ENCODE measurements around the gene BCL3. TPM values are rescaled to one million over a fixed set of nuclear protein-coding genes. Genes with fewer than 3 reads are reported as not detected.

BCL3 gene
- total and polyA plus RNA-seq, 10 of the 15 experiments (the other 5 are each of a cell fraction or from before 2014, with no cell fraction given), result 0.55 to 22.7 (median 3.6) TPM

DNA sequence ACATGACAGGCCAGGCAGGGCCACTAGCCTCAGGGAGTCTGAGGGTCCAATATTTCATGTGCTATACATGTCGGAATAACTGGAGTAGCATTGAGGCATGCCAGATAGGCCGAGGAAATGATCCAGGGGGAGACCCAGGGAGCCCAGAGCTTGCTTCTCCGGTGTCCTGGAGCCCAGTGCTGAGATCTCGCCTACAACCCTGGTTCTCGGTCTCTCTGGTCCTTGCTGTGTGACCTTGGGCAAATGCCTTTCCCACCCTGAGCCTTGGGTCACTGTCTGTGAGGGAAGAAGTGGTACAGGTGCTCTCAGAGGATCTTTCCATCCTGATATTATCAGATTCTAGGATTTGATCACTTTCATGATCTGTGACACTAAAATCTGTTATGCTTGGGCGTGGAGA is 40.5 kb downstream of the BCL3 start (continued):
- TF ChIP-seq, protein P1, sequence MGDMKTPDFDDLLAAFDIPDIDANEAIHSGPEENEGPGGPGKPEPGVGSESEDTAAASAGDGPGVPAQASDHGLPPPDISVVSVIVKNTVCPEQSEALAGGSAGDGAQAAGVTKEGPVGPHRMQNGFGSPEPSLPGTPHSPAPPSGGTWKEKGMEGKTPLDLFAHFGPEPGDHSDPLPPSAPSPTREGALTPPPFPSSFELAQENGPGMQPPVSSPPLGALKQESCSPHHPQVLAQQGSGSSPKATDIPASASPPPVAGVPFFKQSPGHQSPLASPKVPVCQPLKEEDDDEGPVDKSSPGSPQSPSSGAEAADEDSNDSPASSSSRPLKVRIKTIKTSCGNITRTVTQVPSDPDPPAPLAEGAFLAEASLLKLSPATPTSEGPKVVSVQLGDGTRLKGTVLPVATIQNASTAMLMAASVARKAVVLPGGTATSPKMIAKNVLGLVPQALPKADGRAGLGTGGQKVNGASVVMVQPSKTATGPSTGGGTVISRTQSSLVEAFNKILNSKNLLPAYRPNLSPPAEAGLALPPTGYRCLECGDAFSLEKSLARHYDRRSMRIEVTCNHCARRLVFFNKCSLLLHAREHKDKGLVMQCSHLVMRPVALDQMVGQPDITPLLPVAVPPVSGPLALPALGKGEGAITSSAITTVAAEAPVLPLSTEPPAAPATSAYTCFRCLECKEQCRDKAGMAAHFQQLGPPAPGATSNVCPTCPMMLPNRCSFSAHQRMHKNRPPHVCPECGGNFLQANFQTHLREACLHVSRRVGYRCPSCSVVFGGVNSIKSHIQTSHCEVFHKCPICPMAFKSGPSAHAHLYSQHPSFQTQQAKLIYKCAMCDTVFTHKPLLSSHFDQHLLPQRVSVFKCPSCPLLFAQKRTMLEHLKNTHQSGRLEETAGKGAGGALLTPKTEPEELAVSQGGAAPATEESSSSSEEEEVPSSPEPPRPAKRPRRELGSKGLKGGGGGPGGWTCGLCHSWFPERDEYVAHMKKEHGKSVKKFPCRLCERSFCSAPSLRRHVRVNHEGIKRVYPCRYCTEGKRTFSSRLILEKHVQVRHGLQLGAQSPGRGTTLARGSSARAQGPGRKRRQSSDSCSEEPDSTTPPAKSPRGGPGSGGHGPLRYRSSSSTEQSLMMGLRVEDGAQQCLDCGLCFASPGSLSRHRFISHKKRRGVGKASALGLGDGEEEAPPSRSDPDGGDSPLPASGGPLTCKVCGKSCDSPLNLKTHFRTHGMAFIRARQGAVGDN (IDR thresholded peaks at IDR 0.05), result no peak
- TF ChIP-seq PAX5 (IDR thresholded peaks at IDR 0.05; ENCODE audit: borderline replicate concordance, low read depth, low read length) (no peak), SREBF2 (IDR thresholded peaks at IDR 0.05; ENCODE audit: low read length) (no peak), BACH1 (IDR thresholded peaks at IDR 0.05; ENCODE audit: borderline replicate concordance) (no peak)
- TF ChIP-seq, protein P2, sequence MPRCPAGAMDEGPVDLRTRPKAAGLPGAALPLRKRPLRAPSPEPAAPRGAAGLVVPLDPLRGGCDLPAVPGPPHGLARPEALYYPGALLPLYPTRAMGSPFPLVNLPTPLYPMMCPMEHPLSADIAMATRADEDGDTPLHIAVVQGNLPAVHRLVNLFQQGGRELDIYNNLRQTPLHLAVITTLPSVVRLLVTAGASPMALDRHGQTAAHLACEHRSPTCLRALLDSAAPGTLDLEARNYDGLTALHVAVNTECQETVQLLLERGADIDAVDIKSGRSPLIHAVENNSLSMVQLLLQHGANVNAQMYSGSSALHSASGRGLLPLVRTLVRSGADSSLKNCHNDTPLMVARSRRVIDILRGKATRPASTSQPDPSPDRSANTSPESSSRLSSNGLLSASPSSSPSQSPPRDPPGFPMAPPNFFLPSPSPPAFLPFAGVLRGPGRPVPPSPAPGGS (IDR thresholded peaks at IDR 0.05; ENCODE audit: borderline replicate concordance, insufficient read depth, low read depth, low read length, poor library complexity, severe bottlenecking), result no peak

DNA sequence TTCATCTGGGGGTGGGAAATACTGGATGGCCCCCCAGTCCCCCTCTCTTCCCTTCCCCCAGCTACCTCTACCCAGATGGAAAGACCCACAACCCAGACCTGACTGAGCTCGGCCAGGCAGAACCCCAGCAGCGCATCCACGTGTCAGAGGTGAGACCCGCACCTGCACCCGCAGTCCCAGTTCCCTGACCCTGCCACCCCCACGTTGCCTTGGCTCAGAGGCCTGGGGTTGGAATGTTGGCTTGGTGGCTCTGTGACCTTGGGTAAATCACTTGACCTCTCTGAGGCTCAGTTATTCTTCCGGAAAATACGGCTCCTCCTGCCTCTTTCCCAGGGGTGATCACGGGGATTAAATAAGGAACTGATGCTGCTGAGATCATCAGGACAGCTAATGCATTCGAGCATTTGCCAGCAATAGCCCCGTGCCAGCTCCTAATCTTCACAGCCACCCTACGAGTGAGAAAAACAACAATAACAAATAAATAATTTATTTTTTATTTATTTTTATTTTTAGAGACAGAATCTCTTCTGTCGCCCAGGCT is 41.5 kb downstream of the BCL3 start:
- no TSS peak for BruUV-seq (replicated peaks)
- ATAC-seq (no peak), FAIRE-seq (no peak), DNase-seq (ENCODE audit: low read depth, low spot score) (no peak)
- Histone ChIP-seq H3K27me3 (replicated peaks in 1 of 2; ENCODE audit: control insufficient read depth in 2 of 2, insufficient read depth in 2 of 2, low read length in 1 of 2) (no peaks in the 10 kb centered on the region), H3K4me1 (ENCODE audit: control insufficient read depth, insufficient read depth, low read length) (peaks cover 4% of the 10 kb centered on the region), H3K4me2 (ENCODE audit: control insufficient read depth, insufficient read depth) (no peak overlapping the region), H4K20me1 (ENCODE audit: control insufficient read depth, insufficient read depth) (no peaks in the 10 kb centered on the region), H3K4me3 (no peak overlapping the region), H2AFZ (ENCODE audit: control insufficient read depth, low read depth, low read length) (no peak overlapping the region), H3K27ac (ENCODE audit: control insufficient read depth, insufficient read depth) (no peak overlapping the region), H3K36me3 (ENCODE audit: control insufficient read depth in 2 of 2, insufficient read depth in 2 of 2, low read length in 1 of 2) (no peaks in the 10 kb centered on the region), H3K9me3 (replicated peaks; ENCODE audit: control insufficient read depth, insufficient read depth, low read length) (no peaks in the 10 kb centered on the region), H3K79me2 (ENCODE audit: control insufficient read depth, insufficient read depth, low read length) (no peaks in the 10 kb centered on the region), H3K9ac (ENCODE audit: control insufficient read depth, insufficient read depth, low read length) (no peak overlapping the region)
- in situ Hi-C loops (cut with MboI), result no loop called here
- ChIA-PET POLR2A (interaction anchor here (0.6 kb wide), 2 partner anchors 64 to 108 kb away, joined by 3 read pairs; no protein-coding TSS in a partner anchor), RAD21 (ENCODE audit: unreplicated experiment) (no interaction called here), CTCF (interaction anchor here (0.6 to 1.2 kb wide), 3 partner anchors 53 to 127 kb away, joined by 3 read pairs; no protein-coding TSS in a partner anchor), SMC1A (ENCODE audit: uncharacterized antibody, unreplicated experiment) (interaction anchor here (1.0 to 1.1 kb wide), 2 partner anchors 19 to 66 kb away, joined by 3 to 5 read pairs; no protein-coding TSS in a partner anchor)
- WGBS (ENCODE audit: insufficient coverage, insufficient replicate concordance, low lambda C conversion rate, missing lambda C conversion rate), result 38% methylated on average over 13 of the region's 13 CpGs
- intact Hi-C loops (cut with micrococcal nuclease; ENCODE audit: unreplicated experiment), result no loop called here
- TF ChIP-seq, protein P3, sequence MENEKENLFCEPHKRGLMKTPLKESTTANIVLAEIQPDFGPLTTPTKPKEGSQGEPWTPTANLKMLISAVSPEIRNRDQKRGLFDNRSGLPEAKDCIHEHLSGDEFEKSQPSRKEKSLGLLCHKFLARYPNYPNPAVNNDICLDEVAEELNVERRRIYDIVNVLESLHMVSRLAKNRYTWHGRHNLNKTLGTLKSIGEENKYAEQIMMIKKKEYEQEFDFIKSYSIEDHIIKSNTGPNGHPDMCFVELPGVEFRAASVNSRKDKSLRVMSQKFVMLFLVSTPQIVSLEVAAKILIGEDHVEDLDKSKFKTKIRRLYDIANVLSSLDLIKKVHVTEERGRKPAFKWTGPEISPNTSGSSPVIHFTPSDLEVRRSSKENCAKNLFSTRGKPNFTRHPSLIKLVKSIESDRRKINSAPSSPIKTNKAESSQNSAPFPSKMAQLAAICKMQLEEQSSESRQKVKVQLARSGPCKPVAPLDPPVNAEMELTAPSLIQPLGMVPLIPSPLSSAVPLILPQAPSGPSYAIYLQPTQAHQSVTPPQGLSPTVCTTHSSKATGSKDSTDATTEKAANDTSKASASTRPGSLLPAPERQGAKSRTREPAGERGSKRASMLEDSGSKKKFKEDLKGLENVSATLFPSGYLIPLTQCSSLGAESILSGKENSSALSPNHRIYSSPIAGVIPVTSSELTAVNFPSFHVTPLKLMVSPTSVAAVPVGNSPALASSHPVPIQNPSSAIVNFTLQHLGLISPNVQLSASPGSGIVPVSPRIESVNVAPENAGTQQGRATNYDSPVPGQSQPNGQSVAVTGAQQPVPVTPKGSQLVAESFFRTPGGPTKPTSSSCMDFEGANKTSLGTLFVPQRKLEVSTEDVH (IDR thresholded peaks at IDR 0.05; ENCODE audit: low read depth, partially characterized antibody), result no peak
- TF ChIP-seq, protein P4, sequence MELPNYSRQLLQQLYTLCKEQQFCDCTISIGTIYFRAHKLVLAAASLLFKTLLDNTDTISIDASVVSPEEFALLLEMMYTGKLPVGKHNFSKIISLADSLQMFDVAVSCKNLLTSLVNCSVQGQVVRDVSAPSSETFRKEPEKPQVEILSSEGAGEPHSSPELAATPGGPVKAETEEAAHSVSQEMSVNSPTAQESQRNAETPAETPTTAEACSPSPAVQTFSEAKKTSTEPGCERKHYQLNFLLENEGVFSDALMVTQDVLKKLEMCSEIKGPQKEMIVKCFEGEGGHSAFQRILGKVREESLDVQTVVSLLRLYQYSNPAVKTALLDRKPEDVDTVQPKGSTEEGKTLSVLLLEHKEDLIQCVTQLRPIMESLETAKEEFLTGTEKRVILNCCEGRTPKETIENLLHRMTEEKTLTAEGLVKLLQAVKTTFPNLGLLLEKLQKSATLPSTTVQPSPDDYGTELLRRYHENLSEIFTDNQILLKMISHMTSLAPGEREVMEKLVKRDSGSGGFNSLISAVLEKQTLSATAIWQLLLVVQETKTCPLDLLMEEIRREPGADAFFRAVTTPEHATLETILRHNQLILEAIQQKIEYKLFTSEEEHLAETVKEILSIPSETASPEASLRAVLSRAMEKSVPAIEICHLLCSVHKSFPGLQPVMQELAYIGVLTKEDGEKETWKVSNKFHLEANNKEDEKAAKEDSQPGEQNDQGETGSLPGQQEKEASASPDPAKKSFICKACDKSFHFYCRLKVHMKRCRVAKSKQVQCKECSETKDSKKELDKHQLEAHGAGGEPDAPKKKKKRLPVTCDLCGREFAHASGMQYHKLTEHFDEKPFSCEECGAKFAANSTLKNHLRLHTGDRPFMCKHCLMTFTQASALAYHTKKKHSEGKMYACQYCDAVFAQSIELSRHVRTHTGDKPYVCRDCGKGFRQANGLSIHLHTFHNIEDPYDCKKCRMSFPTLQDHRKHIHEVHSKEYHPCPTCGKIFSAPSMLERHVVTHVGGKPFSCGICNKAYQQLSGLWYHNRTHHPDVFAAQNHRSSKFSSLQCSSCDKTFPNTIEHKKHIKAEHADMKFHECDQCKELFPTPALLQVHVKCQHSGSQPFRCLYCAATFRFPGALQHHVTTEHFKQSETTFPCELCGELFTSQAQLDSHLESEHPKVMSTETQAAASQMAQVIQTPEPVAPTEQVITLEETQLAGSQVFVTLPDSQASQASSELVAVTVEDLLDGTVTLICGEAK (IDR thresholded peaks at IDR 0.05; ENCODE audit: borderline replicate concordance), result no peak
- no peak for TF ChIP-seq EZH2 (IDR thresholded peaks at IDR 0.05; ENCODE audit: borderline replicate concordance, control insufficient read depth, low read depth, low read length)
